ENCODE results near the gene SPDYA.

SPDYA gene

GRCh38 chr2:28842042-28842441, 31.4 kb downstream of the SPDYA start:
- no peak for ATAC-seq
- TF ChIP-seq, protein P1, sequence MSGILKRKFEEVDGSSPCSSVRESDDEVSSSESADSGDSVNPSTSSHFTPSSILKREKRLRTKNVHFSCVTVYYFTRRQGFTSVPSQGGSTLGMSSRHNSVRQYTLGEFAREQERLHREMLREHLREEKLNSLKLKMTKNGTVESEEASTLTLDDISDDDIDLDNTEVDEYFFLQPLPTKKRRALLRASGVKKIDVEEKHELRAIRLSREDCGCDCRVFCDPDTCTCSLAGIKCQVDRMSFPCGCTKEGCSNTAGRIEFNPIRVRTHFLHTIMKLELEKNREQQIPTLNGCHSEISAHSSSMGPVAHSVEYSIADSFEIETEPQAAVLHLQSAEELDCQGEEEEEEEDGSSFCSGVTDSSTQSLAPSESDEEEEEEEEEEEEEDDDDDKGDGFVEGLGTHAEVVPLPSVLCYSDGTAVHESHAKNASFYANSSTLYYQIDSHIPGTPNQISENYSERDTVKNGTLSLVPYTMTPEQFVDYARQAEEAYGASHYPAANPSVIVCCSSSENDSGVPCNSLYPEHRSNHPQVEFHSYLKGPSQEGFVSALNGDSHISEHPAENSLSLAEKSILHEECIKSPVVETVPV (CRISPR knock-in tag; IDR thresholded peaks at IDR 0.05): no peak
- TF ChIP-seq ZNF70 (CRISPR knock-in tag; IDR thresholded peaks at IDR 0.05) (no peak), SNAI2 (CRISPR knock-in tag; IDR thresholded peaks at IDR 0.05) (no peak), OSR1 (CRISPR knock-in tag; IDR thresholded peaks at IDR 0.05) (no peak), ZFP30 (CRISPR knock-in tag; IDR thresholded peaks at IDR 0.05) (no peak), ESRRG (CRISPR knock-in tag; IDR thresholded peaks at IDR 0.05) (no peak), GLIS3 (CRISPR knock-in tag; IDR thresholded peaks at IDR 0.05) (no peak), PPARA (CRISPR knock-in tag; IDR thresholded peaks at IDR 0.05; ENCODE audit: borderline replicate concordance) (no peak)
- TF ChIP-seq, protein P2, sequence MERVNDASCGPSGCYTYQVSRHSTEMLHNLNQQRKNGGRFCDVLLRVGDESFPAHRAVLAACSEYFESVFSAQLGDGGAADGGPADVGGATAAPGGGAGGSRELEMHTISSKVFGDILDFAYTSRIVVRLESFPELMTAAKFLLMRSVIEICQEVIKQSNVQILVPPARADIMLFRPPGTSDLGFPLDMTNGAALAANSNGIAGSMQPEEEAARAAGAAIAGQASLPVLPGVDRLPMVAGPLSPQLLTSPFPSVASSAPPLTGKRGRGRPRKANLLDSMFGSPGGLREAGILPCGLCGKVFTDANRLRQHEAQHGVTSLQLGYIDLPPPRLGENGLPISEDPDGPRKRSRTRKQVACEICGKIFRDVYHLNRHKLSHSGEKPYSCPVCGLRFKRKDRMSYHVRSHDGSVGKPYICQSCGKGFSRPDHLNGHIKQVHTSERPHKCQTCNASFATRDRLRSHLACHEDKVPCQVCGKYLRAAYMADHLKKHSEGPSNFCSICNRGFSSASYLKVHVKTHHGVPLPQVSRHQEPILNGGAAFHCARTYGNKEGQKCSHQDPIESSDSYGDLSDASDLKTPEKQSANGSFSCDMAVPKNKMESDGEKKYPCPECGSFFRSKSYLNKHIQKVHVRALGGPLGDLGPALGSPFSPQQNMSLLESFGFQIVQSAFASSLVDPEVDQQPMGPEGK (CRISPR knock-in tag; IDR thresholded peaks at IDR 0.05; ENCODE audit: borderline replicate concordance): no peak

- no peak for ATAC-seq
- TF ChIP-seq OSR1 (CRISPR knock-in tag; IDR thresholded peaks at IDR 0.05) (no peak), ZC3H10 (CRISPR knock-in tag; IDR thresholded peaks at IDR 0.05) (no peak), ARNTL (CRISPR knock-in tag; IDR thresholded peaks at IDR 0.05; ENCODE audit: borderline replicate concordance, low read depth) (no peak), ZNF565 (CRISPR knock-in tag; conservative IDR thresholded peaks at IDR 0.05; ENCODE audit: low read depth) (no peak), ISL1 (CRISPR knock-in tag; IDR thresholded peaks at IDR 0.05) (no peak), GLIS3 (CRISPR knock-in tag; IDR thresholded peaks at IDR 0.05) (no peak), SNAI2 (CRISPR knock-in tag; IDR thresholded peaks at IDR 0.05) (no peak), PPARA (CRISPR knock-in tag; IDR thresholded peaks at IDR 0.05; ENCODE audit: borderline replicate concordance) (no peak), TSHZ2 (CRISPR knock-in tag; IDR thresholded peaks at IDR 0.05) (no peak), RARB (CRISPR knock-in tag; IDR thresholded peaks at IDR 0.05) (no peak)
Measured at GRCh38 chr2:28855193-28855592, 44.6 kb downstream of the SPDYA start.

DNA sequence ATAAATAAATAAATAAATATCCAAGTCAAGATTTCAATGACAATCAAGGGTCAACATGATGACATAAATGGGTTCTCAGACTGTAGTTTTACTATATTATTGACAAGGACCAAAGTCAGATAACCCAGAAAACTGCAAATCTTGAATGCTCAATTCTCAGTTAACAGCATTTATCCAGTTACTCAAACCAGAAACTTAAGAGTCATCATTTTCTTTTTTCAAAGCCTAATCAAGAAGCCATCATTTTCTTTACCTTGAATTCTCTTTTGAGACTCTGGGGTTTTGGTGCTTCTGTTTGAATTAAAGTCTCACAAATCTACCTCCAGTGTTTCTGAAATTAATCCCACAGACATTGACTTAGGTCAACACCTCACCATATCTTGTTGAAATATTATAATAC, 45.3 kb downstream of the SPDYA start:
- TF ChIP-seq CREB5 (CRISPR knock-in tag; IDR thresholded peaks at IDR 0.05; ENCODE audit: low read depth) (no peak), TSHZ2 (CRISPR knock-in tag; IDR thresholded peaks at IDR 0.05) (no peak), ESRRG (CRISPR knock-in tag; IDR thresholded peaks at IDR 0.05) (no peak), SNAI2 (CRISPR knock-in tag; IDR thresholded peaks at IDR 0.05) (no peak), ZC3H10 (CRISPR knock-in tag; IDR thresholded peaks at IDR 0.05) (no peak), TCF4 (CRISPR knock-in tag; IDR thresholded peaks at IDR 0.05; ENCODE audit: borderline replicate concordance) (no peak), ISL1 (CRISPR knock-in tag; IDR thresholded peaks at IDR 0.05) (no peak)
- TF ChIP-seq, protein P1 (CRISPR knock-in tag; IDR thresholded peaks at IDR 0.05): no peak
- ATAC-seq: no peak

All from SK-N-SH treated with all-trans-retinoic acid at 6 μM for 48 hours (cell line).